H1 (cell line): ENCODE data around the gene MPZL3. TPM values are rescaled to one million over a fixed set of nuclear protein-coding genes. Genes with fewer than 3 reads are reported as not detected.

Experiments used
- EP300 ChIP-seq, 2 experiments: IDR thresholded peaks; 1 replicate in 1 of 2; 2 replicates in 1 of 2; pipeline ENCODE4 v1.6.1; 2011 to 2012; ENCODE audit warnings: low read depth in 2 of 2, low read length in 2 of 2, mild to moderate bottlenecking in 2 of 2, borderline replicate concordance in 1 of 2, inconsistent platforms in 1 of 2, moderate library complexity in 1 of 2
- MAFK ChIP-seq: IDR thresholded peaks from 2 replicates; pipeline ENCODE4 v1.6.1; 2012; ENCODE audit warnings: low read depth, mild to moderate bottlenecking, improper control_type of control experiment, low read length
- RFX5 ChIP-seq: IDR thresholded peaks from 2 replicates; pipeline ENCODE4 v1.6.1; 2011; ENCODE audit warnings: low read depth, low read length, improper control_type of control experiment, borderline replicate concordance
- TAF1 ChIP-seq: IDR thresholded peaks from 2 replicates; pipeline ENCODE4 v1.6.1; 2011; ENCODE audit warnings: mild to moderate bottlenecking, low read depth, low read length
- polyA plus RNA-seq, 7 experiments: library from polyadenylated mRNA; depleted of rRNA in 3 of 7; stranded (reverse) in 5 of 7; unstranded in 2 of 7; fragments of >200 nt in 5 of 7; fragments of 200-250 nt in 2 of 7; gene quantifications; 1 replicate in 5 of 7; 2 replicates in 1 of 7; 4 replicates in 1 of 7; pipeline versions ENCODE4 v1.2.1 to v1.2.3, GENCODE V29; 2011 to 2013; ENCODE audit warnings: missing spikeins in 2 of 7, mixed read lengths in 2 of 7
- total RNA-seq: library from RNA; stranded (reverse); fragmentation: NEBNext Ultra II Directional; extraction: Animal tissue kit (Norgen Biotek cat#: 25700); gene quantifications from 2 replicates; pipeline ENCODE4 v1.2.1, GENCODE V29; 2021

Gene MPZL3
- total and polyA plus RNA-seq, 2 of the 8 experiments (the other 6 are each of a cell fraction or from before 2014, with no cell fraction given), result 1.1 to 3.9 TPM

- TF ChIP-seq RFX5 (no peak), EP300 (IDR thresholded peaks at IDR 0.05; ENCODE audit: borderline replicate concordance in 1 of 2, low read depth in 2 of 2, low read length in 2 of 2) (no peak), MAFK (no peak), TAF1 (no peak)
Observed at GRCh38 chr11:118274186-118274585, 22.0 kb upstream of the MPZL3 start (continued).
